HG03521 (cell line): ENCODE data around the gene NFU1.

Source experiments
- ATAC-seq: cut with Tn5 transposase; IDR thresholded peaks from one replicate; pipeline ENCODE4 v1.9.1; 2021; ENCODE audit warnings: mild to moderate bottlenecking, moderate library complexity; ENCODE audit not compliant: unreplicated experiment

The NFU1 gene

GRCh38 chr2:69436938-69437750, at the start of gene NFU1:
Gene NFU1, minus strand, starts transcription at chr2:69437435. Its CDS starts 13 bp downstream, at chr2:69437422.
- peak; percentile 96 for ATAC-seq

- ATAC-seq, result no peak
These were observed 46.5 kb upstream of the NFU1 start for GRCh38 chr2:69483696-69484095.

- ATAC-seq, result no peak
These were observed 45.8 kb upstream of the NFU1 start for GRCh38 chr2:69483024-69483423.

- ATAC-seq, result no peak
These were observed 45.2 kb upstream of the NFU1 start for GRCh38 chr2:69482471-69482870.

- ATAC-seq, result no peak
These were observed 44.2 kb upstream of the NFU1 start for GRCh38 chr2:69481421-69481820.

- ATAC-seq, result no peak
These were observed 40.4 kb upstream of the NFU1 start for GRCh38 chr2:69477627-69478026.

- no peak for ATAC-seq
These were observed 37.5 kb upstream of the NFU1 start for GRCh38 chr2:69474688-69475087.

- ATAC-seq, result no peak
These were observed 34.6 kb upstream of the NFU1 start for GRCh38 chr2:69471793-69472192.

- ATAC-seq, result no peak
These were observed 33.7 kb upstream of the NFU1 start for GRCh38 chr2:69470911-69471310.

GRCh38 chr2:69469784-69470183, 32.5 kb upstream of the NFU1 start:
- ATAC-seq, result no peak

- no peak for ATAC-seq
These were observed 32.1 kb upstream of the NFU1 start for GRCh38 chr2:69469375-69469774.

GRCh38 chr2:69466728-69467127, 29.5 kb upstream of the NFU1 start:
- no peak for ATAC-seq

- no peak for ATAC-seq
These were observed 28.6 kb upstream of the NFU1 start for GRCh38 chr2:69465513-69466456.

- ATAC-seq, result no peak
These were observed 27.3 kb upstream of the NFU1 start for GRCh38 chr2:69464575-69464974.

- no peak for ATAC-seq
These were observed 25.5 kb upstream of the NFU1 start for GRCh38 chr2:69462780-69463179.

- no peak for ATAC-seq
These were observed 24.2 kb upstream of the NFU1 start for GRCh38 chr2:69461404-69461803.

- ATAC-seq, result no peak
These were observed 22.7 kb upstream of the NFU1 start for GRCh38 chr2:69459936-69460335.

GRCh38 chr2:69456950-69457445, 19.8 kb upstream of the NFU1 start:
- ATAC-seq, result no peak

GRCh38 chr2:69456154-69456553, 18.9 kb upstream of the NFU1 start:
- no peak for ATAC-seq

GRCh38 chr2:69454976-69455375, 17.7 kb upstream of the NFU1 start:
- no peak for ATAC-seq

- ATAC-seq, result peak; percentile 83
These were observed 16.4 kb upstream of the NFU1 start for GRCh38 chr2:69453475-69454129.
